Stimulated activated CD4-positive, alpha-beta T cell treated with anti-CD3 and anti-CD28 coated beads, TNF-alpha, amount 100 ng/mL, for 4 hours (primary cell): ENCODE measurements around the gene SIX1.

Experiments used
- DNase-seq, 3 experiments: peaks; one replicate each; pipeline ENCODE4 v3.0.0-alpha.2; 2020; ENCODE audit warnings: low read depth in 3 of 3

SIX1 gene

DNA sequence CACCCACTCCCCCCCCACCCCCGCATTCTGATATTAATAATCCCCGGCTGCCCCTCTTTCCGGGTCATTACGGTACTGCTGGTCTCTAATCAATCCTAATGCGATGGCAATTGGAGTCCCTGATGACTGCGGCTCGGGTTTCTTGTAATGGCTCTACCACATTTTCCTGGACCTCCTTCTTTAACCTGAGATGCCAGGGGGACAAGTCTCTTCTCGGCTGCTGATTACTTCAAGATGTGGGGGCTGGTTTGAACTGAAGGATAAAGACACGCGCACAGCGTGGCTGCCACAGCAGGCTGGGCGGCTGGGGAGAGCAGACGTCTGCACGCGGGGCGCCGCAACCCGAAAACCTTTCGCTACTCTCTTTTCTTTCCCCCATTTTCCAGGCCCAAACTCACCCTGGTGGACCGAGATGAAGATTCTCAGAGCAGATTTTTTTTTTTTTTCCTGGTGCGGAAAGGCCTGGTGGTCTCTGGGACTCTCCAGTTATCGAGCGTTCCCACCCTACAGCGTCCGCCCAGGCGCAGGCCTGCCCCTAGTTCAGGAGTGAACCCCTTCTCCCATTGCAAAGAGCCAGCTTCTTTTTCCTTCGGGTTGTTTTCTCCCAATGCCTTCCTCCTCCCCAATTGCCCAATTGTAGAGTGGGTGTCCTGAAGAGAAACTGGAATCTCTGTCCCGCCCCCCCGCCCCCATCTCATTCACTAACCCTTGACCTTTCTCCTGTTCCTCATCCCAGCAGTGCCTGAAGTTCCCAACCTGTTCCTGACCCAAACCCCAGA lies 6.0 kb upstream of the SIX1 start:
- DNase-seq, result no peak

DNA sequence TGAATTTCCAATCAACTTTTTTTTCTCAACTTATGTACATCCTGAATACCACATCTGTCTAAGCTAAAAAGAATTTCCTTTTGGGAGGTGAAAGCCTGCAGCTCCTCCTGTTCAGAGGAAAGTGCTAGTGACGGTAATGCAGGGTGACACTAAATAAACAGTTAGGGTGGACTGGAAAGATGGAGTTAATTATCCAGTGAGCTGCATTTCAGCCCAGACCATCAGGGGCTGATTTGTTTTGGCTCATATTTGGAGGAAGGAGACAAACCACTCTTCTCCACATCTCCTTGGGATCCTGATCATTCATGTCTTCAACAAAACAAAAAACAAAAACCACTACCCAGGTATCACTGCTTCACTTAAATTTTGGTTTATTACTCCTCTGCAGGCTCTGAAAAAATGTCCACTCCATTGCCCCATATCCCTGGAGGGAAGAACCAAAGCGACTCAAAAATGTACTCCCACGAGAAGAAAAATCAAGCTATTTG lies 5.1 kb upstream of the SIX1 start:
- DNase-seq, result no peak

DNA sequence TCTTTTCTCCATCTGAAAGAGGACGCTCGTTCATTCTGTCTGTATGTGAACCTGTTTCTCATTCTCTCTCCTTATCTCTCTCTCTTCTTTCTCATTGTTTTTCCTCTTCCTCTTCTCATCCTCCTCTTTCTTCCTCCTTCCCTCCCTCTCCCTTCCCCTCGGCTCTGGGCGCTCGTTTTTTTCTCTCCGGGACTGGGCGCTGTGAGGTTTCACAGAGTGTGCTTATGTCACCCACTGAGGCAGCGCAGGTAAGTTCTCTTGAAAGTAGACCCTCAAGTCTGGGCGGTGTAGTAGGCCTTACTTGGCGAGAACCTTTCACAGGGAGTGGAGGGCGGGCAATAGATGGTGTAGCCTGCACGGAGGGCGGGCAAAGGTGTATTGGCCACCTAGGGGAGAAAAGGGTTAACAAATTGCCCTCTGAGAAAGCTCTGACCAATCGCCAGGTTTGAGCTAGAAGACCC lies 4.5 kb upstream of the SIX1 start:
- DNase-seq, result no peak

DNA sequence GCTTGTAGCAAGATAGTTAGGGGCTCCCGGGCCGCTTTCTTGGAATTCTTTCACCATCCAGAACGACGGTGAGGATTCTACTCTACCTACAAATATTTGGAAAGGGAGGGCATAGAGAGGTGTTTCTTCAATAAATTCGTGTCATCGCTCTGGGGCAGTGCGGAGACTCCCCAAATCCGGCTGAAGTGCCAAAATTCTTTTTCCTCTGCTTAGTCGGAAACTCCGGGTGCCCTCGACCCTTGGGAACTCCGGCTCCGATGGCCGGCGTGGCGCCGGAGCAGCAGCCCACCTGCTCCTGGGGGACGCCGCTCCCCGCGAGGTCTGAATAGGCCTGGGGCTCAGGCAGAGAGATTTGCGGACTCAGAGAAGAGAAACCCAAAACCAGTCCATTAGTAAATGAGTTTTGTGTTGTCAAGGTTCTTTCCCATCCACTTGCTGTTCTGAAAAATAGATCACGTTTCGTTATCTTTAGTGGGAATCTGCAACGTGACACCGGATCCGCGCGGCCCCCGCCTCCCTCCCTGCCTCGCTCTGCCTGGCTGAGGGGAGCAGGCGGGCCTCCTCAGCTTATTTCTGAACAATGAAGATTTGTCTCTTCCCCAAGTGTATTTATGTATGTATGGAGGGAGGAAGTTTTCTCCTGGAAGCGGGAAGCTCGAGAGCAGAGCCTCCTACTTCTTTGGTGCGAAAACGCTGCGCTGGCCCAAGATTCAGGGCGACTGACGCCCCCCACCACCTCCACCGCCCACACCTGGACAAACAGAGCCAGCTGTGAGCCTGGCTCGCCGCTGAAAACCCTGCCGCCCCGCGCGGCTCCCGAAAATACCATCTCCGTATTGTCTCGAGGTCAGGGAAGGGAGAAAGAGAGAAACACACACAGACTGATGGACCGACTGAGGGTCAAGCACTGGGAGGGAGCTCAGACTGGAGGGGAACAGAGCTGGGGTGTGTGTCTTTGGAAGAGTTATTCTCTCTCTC lies 3.7 kb upstream of the SIX1 start:
- no peak for DNase-seq

GRCh38 chr14:60651796-60652673 lies 2.8 kb upstream of the SIX1 start:
- DNase-seq, result no peak

- no peak for DNase-seq
Measured at GRCh38 chr14:60651086-60651795, 2.0 kb upstream of the SIX1 start.

DNA sequence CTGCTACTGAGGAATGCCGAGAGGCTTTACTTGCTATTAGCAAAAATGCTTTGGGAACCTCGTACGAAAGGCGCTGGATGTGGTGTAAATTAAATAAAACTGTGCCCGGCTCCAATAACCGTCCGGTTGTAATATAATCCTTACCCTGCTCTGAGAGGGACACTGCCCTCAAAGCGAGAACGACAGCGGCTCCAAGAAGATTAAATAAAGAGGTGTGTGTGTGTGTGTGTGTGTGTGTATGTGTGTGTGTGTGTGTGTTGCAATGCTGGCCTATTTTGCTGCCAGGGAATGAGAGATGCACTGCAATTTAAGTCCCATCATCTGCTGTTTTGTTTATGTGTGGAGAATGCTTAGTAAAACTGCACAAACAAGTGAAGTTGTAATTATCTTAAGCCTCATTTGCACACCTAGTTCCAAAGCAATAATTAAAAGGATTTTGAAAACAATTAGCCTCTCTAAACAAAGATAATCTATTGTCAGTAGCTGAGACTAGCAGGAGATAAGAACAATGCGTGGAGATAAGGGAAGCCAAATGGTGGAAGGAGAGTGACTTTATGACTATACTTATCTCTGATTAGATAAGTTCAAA lies 1.2 kb upstream of the SIX1 start:
- DNase-seq, result no peak

GRCh38 chr14:60649875-60650372 lies 647 bp upstream of the SIX1 start:
- DNase-seq, result no peak

- no peak for DNase-seq
Measured at GRCh38 chr14:60648249-60648933, 886 bp downstream of the SIX1 start.

GRCh38 chr14:60647837-60648248 lies 1.4 kb downstream of the SIX1 start:
- DNase-seq, result no peak

DNA sequence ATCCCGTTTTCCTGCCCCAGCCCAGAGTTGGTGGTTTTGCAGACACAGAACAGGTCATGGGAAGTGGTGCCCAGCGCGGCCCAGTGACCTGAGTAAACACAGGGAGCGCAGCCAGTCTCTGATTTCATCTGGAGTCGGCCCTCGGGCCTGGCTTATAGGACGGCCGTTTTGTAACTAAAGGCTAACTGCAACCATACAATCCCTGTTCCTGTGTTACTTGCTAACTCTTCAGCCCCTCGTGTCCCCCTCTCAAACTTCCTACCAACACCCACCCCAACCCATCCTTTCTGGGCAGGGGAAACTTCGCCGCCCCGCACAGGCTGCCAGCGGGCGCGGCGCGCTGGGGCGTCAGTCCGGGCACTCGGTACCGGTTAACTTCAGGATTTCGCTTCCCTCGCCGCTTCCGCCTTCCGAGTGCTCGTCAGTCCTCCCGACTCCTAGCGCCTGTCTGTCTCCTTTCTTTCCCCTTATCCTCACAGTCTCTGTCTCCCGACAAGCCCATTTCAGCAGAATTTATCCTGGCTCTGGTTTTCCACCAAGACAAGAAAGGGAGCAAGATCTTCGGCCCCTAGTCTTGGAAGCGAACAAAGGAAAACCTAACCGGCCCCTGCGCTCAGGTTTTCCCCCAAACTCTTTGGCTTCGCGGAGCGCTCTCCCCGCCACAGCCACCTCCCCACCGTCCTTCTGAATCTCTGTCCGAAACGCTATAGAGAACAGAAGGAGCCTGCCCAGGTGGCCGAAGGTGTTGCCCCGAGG lies 2.0 kb downstream of the SIX1 start:
- DNase-seq, result no peak

- DNase-seq, result no peak
Measured at GRCh38 chr14:60646226-60646818, 3.0 kb downstream of the SIX1 start.

- DNase-seq, result no peak
Measured at GRCh38 chr14:60645126-60645741, 4.0 kb downstream of the SIX1 start.

DNA sequence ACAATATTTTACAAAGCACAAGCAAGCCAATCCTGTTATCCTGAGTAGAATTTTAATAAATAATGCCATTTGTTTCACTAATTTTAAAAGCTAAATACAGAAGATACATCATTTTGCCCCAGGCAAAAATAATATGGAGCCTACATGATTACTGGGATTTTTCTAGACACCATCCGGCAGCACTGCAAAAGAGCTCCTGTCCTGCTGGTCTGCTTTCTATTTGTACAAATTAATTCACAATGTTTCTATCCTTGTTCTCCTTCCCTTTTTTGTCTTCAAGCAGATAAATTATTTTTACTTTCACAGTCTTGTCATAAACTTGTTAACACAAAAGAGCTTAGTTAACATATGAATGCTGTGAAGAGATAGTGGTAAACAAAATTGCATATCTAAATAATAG lies 4.6 kb downstream of the SIX1 start:
- no peak for DNase-seq

DNA sequence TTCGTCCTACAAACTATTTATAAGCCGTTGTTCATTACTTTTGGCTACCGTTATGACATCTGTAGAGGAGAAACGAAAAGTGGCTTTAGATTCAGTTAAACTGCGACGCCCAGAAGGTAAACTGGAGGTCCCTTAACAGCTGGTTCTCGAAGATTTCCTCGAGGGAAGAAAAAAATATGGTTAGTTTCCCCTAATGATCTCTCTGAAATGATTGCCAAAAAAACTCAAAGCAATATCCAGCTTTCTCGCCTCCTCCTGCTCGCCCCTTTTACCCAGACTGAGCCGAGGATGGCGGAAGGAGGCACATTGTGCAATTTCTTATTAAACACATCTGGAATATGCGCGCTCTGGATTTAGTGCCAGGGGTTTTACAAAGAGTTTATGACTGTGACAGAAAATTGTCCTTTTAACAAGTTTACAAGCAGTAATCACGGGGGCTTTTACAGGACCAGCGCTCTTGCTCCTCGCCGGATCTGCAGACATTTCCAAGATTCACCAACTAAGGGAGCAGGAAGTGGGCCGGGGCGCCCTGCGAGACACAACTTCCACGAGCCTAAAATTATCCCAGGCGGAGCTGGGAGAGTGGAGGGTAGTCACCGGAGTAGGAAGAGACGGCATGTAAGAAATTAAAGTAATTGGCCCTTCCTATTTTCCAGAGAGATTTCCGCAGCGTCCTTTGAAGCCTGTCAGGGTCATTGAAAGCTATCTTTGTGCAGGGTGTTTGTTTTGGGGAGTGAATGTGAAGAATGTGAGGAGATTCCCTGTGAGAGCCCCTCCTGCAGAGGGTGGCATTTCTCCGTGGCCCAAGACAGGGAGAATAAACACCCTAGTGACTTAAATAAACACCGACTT lies 5.6 kb downstream of the SIX1 start:
- no peak for DNase-seq

DNA sequence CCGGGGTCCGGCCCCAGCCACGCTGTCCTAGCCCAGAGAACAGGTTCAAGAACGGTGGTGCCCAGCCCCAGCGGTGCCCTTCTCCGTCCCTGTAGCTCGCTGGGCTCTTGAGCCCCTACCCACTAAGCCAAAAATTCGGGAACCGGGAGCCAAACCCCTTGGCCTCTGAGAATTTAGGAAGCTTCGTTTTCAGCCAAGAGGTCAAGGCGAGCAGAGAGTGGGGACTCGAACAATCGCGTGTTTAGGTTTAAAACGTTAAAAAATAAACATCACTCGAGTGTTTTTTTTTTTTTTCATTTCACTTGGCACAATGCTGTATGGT lies 6.2 kb downstream of the SIX1 start:
- no peak for DNase-seq
